Transverse colon (tissue), 4 donors: Measurements from ENCODE around the gene ERICH3. TPM values are rescaled to one million over a fixed set of nuclear protein-coding genes. Genes with fewer than 3 reads are reported as not detected.

Source experiments
- DNase-seq: peaks from one replicate; pipeline ENCODE4 v3.0.0-alpha.2; 2019
- H3K27ac ChIP-seq, 4 donors: fragments of 200-600 bp; sonication (generic); 2 replicates each; pipeline ENCODE4 v1.5.1; 2016 to 2018; ENCODE audit warnings: inconsistent platforms in 4 of 4
- H3K27me3 ChIP-seq: fragments of 200-600 bp; sonication (generic); 2 replicates; pipeline ENCODE4 v1.5.1; 2017; ENCODE audit warnings: inconsistent platforms
- H3K36me3 ChIP-seq, 4 donors: fragments of 200-600 bp; sonication (generic); 2 replicates each; pipeline ENCODE4 v1.5.1; 2017 to 2019; ENCODE audit warnings: inconsistent platforms in 4 of 4
- H3K4me1 ChIP-seq, 4 donors: fragments of 200-600 bp; sonication (generic); 2 replicates each; pipeline ENCODE4 v1.5.1; 2017 to 2020; ENCODE audit warnings: inconsistent platforms in 4 of 4
- H3K4me3 ChIP-seq, 4 donors: fragments of 200-600 bp; sonication (generic); 1 replicate in 1 of 4; 2 replicates in 3 of 4; pipeline versions ENCODE4 v1.5.1 to v1.6.1; 2017 to 2019; ENCODE audit warnings: inconsistent platforms in 4 of 4
- H3K9me3 ChIP-seq, 2 donors: fragments of 200-600 bp; sonication (generic); 2 replicates each; pipeline ENCODE4 v1.5.1; 2017 to 2019; ENCODE audit warnings: inconsistent platforms in 2 of 2
- CTCF ChIP-seq, 5 experiments: fragments of 200-600 bp in 3 of 5; fragments of 450-650 bp in 2 of 5; sonication (generic) in 3 of 5; IDR thresholded peaks; 1 replicate in 2 of 5; 2 replicates in 3 of 5; pipeline ENCODE4 v1.5.1; 2016 to 2017; ENCODE audit warnings: antibody characterized with exemption in 5 of 5, inconsistent platforms in 3 of 5, mild to moderate bottlenecking in 2 of 5, moderate library complexity in 1 of 5
- EP300 ChIP-seq: sonication (generic); formaldehyde crosslinking; IDR thresholded peaks from one replicate; pipeline ENCODE4 v1.6.1; 2017; ENCODE audit warnings: antibody characterized with exemption, low read depth
- POLR2A ChIP-seq: fragments of 450-650 bp; IDR thresholded peaks from one replicate; pipeline ENCODE4 v1.6.1; 2016; ENCODE audit warnings: antibody characterized with exemption, mild to moderate bottlenecking, moderate library complexity
- POLR2AphosphoS5 ChIP-seq, 3 donors: sonication (generic); formaldehyde crosslinking; IDR thresholded peaks; one replicate each; pipeline ENCODE4 v1.6.1; 2016; ENCODE audit warnings: antibody characterized with exemption in 3 of 3
- WGBS, 2 donors: methylation state at CpG; one replicate each; pipeline ENCODE4 v1.1.5; 2018; ENCODE audit warnings: low coverage in 1 of 2; 5-methylcytosine and 5-hydroxymethylcytosine counted together
- in situ Hi-C, 4 donors: fragments of 200-750 bp; cut with MboI; loops; one replicate each; pipeline versions ENCODE4 v1.15.0 to v1.15.1; 2017; ENCODE audit warnings: low sequenced_read_pairs in 3 of 4, low pct_ligation_motif_present in 1 of 4, low pct_unique_long_range_greater_than_20kb in 1 of 4
- intact Hi-C: fragments of 100-400 bp; cut with DNase I; formaldehyde crosslinking; loops from one replicate; pipeline ENCODE4 v1.15.1; 2023; ENCODE audit warnings: low total_unique reads
- total RNA-seq, 4 donors: library from RNA; depleted of rRNA; stranded (reverse); fragments of >200 nt; gene quantifications; one replicate each; pipeline ENCODE4 v1.1.0, GENCODE V29; 2016

The ERICH3 gene
- total RNA-seq, 4 donors from 2014 or later, result under 0.01 to 6.4 TPM; not detected in 2

- H3K4me3 ChIP-seq, result no peak overlapping the region
- in situ Hi-C loops (no loop called here), intact Hi-C loops (no loop called here)
- no peaks in the 10 kb centered on the region for H3K9me3 ChIP-seq
- H3K27me3 ChIP-seq, result no peaks in the 10 kb centered on the region
- no peak overlapping the region for H3K27ac ChIP-seq
- 83 to 84% methylated on average over 3 of the region's 3 CpGs for WGBS, 2 donors
- no peaks in the 10 kb centered on the region for H3K36me3 ChIP-seq
- no peak for TF ChIP-seq CTCF (IDR thresholded peaks at IDR 0.05)
- no peak for TF ChIP-seq POLR2AphosphoS5 (IDR thresholded peaks at IDR 0.05)
- TF ChIP-seq POLR2A, result no peak
- no peak for TF ChIP-seq EP300
- H3K4me1 ChIP-seq, result no peaks in the 10 kb centered on the region
- DNase-seq, result no peak
Measured at GRCh38 chr1:74534241-74534640, 139.4 kb downstream of the ERICH3 start.

DNA sequence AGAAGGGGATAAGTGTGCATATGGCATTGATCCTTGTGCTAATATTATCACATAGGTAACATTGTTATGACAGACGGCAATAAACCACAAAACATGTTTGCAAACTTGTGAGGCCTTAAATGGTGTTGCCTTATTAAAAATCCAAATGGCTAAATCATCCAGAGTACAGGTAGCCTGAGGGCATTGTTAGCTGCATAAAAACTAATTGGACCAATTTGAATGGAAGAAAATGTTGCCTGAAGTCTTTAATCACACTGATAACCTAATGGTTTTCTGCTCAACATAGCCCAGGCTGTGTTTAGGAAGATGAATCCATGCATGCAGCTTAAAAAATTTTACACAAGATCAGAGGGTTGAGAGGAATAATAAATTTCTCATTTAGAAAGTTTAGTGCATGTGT is 141.8 kb downstream of the ERICH3 start:
- WGBS, 2 donors, result 66 to 78% methylated on average over 1 of the region's 1 CpG
- no peak for DNase-seq
- Histone ChIP-seq H3K27me3 (no peaks in the 10 kb centered on the region), H3K36me3 (no peaks in the 10 kb centered on the region), H3K4me1 (no peaks in the 10 kb centered on the region), H3K4me3 (no peak overlapping the region), H3K27ac (no peak overlapping the region), H3K9me3 (no peaks in the 10 kb centered on the region)
- in situ Hi-C loops, result no loop called here
- TF ChIP-seq POLR2AphosphoS5 (IDR thresholded peaks at IDR 0.05), result no peak
- TF ChIP-seq EP300, result no peak
- TF ChIP-seq CTCF (IDR thresholded peaks at IDR 0.05), result no peak
- TF ChIP-seq POLR2A, result no peak
- intact Hi-C loops, result no loop called here

DNA sequence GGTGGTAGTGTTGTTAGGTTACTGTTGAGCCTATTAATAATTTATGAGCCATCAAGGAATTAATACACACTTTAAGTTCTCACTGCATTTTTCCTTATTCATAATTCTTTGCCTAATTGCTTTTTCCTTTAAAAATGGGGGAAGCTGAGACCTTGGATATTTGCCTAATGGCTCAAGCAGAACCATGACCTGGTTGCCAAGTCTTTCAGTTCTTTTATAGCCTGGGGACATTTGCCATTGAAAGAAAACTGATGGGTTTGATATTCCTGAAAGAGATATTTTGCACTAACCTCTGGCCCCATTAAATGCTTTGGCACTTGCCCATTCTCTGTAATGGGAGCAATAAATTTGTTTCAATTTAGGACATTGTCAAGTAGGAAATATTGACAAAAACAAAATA is 142.7 kb downstream of the ERICH3 start:
- no peaks in the 10 kb centered on the region for H3K9me3 ChIP-seq
- intact Hi-C loops, result no loop called here
- no peak overlapping the region for H3K27ac ChIP-seq
- H3K27me3 ChIP-seq, result no peaks in the 10 kb centered on the region
- no peak overlapping the region for H3K4me3 ChIP-seq
- H3K4me1 ChIP-seq, result no peaks in the 10 kb centered on the region
- no peak for DNase-seq
- H3K36me3 ChIP-seq, result no peaks in the 10 kb centered on the region
- no peak for TF ChIP-seq CTCF (IDR thresholded peaks at IDR 0.05)
- no peak for TF ChIP-seq EP300
- no peak for TF ChIP-seq POLR2A
- TF ChIP-seq POLR2AphosphoS5 (IDR thresholded peaks at IDR 0.05), result no peak
- in situ Hi-C loops, result no loop called here

- 65 to 84% methylated on average over 2 to 4 of the region's 4 CpGs for WGBS, 2 donors
- no peak for TF ChIP-seq CTCF (IDR thresholded peaks at IDR 0.05)
- TF ChIP-seq POLR2A, result no peak
- TF ChIP-seq EP300, result no peak
- TF ChIP-seq POLR2AphosphoS5 (IDR thresholded peaks at IDR 0.05), result no peak
- no peaks in the 10 kb centered on the region for H3K27me3 ChIP-seq
- H3K27ac ChIP-seq, result no peak overlapping the region
- no peaks in the 10 kb centered on the region for H3K4me1 ChIP-seq
- in situ Hi-C loops, result no loop called here
- intact Hi-C loops, result no loop called here
- no peak for DNase-seq
- H3K36me3 ChIP-seq, result no peaks in the 10 kb centered on the region
- H3K4me3 ChIP-seq, result no peak overlapping the region
- no peaks in the 10 kb centered on the region for H3K9me3 ChIP-seq
Measured at GRCh38 chr1:74528123-74528522, 145.5 kb downstream of the ERICH3 start.
